Middle frontal gyrus (tissue), 1 donor: ENCODE data around the gene EGFR.

Experiments
- DNase-seq: peaks from one replicate; pipeline ENCODE4 v3.0.0-alpha.2; 2015; ENCODE audit warnings: low spot score; ENCODE audit errors: extremely low spot score

EGFR gene

GRCh38 chr7:55060636-55061022 is 41.8 kb downstream of the EGFR start:
- no peak for DNase-seq

GRCh38 chr7:55061726-55062499 is 43.1 kb downstream of the EGFR start:
- DNase-seq, result no peak

DNA sequence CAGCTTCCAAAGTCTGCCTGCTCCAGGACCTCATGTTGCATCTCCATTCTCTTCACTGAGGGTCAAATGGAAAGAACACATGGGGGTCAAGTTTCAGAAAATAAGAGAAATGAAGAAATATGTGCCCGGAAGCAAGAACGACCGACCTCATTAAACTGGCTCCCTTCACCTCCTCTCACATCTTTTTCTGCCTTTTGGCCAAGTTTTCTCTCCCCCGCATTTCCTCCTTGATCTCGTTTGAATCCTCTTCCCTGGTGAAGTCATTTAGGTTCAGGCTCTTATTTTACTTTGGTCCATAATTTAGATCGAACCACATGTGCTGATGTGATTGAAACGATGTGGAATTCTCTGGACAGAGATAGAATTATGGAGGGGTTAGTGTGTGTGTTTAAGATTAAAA is 44.2 kb downstream of the EGFR start:
- DNase-seq, result no peak

- DNase-seq, result no peak
Measured at GRCh38 chr7:55063633-55064032, 44.8 kb downstream of the EGFR start.

DNA sequence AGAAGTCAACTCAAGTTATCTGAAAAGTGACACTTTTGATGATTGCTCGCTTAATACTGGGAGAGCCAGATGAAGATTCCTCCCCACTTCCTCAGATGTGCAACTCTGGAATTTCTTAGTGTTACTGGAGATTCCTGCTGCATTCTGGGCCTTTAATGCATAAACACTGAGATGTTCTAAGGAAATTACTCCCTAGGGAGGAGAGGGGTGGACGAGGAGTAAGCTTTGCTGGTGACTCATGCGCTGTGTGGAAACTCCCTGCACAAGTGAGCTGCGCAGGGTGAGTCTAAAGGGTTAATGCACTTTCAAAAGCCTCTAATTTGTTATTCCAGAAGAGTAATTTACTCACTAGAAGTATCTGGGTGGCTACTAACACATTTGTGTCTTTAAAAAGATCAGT is 46.3 kb downstream of the EGFR start:
- DNase-seq, result no peak

- DNase-seq, result no peak
Measured at GRCh38 chr7:55065511-55066229, 46.9 kb downstream of the EGFR start.

DNA sequence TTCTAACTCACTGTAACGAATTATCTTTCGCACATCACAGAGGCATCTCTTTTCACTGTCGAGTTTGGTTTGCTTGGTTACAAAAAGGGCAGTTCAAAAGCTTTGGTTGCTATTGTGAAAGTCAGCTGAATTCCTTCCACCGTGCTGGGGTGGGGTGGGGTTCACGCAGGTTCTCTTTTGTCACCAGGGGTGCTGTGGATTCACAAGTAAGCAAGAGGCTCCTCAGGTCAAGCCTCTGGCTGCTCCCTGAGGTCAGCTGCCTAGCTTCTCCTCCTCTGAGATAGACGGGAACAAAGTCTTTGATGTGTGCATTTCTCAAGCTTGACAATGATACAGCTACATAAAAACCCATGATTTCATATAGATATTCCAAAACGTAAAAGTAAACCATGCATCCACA is 47.7 kb downstream of the EGFR start:
- DNase-seq, result no peak

DNA sequence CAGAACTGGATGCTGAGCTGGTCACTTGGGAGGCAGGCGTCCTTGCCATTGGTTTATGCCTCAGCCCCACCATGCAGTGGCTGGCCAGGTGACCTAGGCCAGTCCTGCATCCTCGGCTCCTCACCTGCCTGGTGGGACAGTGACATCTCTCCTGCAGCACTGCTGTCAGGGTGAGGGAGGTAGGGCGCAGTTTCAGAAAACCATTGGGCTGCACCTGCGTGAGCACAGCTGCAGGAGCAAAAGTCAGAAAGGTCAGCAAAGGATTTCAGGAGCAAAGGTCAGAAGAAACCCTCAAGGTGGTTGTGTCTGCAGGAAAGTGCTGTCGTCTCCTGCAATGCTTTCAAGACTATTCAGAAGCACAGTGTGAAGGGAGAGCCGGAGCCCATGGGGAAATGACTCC is 48.1 kb downstream of the EGFR start:
- DNase-seq, result no peak

DNA sequence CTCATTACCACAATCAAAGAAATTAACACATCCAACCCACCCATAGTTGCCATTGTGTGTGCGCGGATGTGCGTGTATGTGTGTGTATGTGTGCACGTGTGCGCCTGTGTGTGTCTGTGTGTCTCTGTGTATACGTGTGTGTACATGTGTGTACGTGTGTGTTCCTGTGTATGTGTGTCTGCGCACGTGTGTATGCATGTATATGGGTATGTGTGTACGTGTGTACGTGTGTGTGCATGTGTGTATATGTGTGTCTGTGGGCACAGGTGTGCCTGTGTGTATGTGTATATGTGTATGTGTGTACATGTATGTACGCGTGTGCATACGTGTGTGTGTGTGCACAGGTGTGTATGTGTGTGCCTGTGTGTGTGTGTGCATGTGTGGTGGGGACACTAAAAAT is 48.9 kb downstream of the EGFR start:
- no peak for DNase-seq

DNA sequence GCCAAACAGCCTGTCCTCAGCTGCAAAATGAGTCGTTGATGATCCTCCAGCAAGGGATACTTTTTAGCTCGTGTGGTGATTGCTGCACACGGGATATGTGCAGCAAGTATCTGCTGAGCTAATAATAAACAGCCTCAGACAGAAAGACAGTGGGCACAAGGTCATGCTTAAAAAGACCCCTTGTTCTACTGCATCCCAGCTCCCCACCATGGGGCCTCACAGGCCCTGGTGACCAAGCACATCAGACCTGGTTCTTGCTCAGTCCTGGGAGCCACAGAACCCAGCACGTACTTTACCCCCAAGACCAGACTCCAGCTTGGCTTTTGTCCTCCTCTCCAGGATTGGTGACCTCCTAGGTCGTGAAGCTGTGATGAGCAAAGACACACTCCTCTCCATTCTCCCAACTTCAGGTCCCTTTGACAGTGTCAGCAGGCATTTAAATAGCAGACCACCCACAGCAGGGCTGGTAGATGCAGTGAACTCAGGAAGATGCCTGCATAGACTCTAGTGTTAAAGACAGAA is 50.5 kb downstream of the EGFR start:
- DNase-seq, result no peak

- DNase-seq, result no peak
Measured at GRCh38 chr7:55070271-55070743, 51.5 kb downstream of the EGFR start.

- DNase-seq, result no peak
Measured at GRCh38 chr7:55070854-55071253, 52.0 kb downstream of the EGFR start.

- DNase-seq, result no peak
Measured at GRCh38 chr7:55071411-55072175, 52.8 kb downstream of the EGFR start.

DNA sequence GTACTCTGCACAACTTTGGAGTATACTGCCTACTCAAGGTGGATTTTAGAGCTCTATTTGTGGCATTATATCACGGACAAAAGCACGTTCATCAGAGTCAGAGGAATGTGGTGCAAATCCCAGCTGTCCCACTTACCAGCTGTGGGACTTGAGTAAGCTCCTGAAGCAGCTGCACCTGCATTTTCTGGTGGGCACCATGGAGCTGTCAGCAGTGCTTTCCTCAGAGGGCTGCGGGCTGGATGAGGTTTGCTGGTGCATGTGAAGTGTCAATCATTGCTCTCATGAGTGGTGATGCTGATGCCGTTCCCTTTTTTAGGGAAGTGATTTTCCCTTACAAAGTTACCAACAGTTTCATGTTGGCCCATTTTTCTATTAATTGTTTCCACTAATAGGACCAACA is 53.4 kb downstream of the EGFR start:
- no peak for DNase-seq

GRCh38 chr7:55073051-55073511 is 54.3 kb downstream of the EGFR start:
- no peak for DNase-seq

DNA sequence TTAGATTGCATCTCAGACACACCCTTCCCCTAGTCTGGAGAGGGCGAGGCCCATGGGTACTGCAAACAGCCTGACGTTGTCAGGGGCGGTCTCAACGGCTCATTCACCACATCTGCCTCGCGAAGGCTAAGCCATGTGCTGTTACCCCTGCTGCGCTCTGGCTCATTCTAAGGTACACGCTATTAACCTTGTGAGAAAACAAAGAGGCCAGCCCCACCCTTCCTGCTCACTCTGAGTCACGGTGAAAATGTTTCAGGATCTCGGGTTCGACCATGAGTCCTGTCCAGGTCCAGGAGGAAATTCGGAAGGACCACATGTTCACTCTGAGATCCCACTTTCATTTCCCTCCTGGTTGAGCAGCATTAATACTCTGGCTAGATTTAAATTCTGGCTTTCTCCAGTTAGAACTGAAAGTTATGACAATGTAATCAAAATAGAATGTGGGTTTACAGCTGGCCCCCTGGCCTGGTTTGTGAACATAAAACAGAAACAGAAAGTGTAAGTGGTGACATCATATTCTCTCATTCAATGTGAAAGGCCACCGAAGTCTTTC is 55.2 kb downstream of the EGFR start:
- no peak for DNase-seq

- DNase-seq, result no peak
Measured at GRCh38 chr7:55075464-55076021, 56.7 kb downstream of the EGFR start.

DNA sequence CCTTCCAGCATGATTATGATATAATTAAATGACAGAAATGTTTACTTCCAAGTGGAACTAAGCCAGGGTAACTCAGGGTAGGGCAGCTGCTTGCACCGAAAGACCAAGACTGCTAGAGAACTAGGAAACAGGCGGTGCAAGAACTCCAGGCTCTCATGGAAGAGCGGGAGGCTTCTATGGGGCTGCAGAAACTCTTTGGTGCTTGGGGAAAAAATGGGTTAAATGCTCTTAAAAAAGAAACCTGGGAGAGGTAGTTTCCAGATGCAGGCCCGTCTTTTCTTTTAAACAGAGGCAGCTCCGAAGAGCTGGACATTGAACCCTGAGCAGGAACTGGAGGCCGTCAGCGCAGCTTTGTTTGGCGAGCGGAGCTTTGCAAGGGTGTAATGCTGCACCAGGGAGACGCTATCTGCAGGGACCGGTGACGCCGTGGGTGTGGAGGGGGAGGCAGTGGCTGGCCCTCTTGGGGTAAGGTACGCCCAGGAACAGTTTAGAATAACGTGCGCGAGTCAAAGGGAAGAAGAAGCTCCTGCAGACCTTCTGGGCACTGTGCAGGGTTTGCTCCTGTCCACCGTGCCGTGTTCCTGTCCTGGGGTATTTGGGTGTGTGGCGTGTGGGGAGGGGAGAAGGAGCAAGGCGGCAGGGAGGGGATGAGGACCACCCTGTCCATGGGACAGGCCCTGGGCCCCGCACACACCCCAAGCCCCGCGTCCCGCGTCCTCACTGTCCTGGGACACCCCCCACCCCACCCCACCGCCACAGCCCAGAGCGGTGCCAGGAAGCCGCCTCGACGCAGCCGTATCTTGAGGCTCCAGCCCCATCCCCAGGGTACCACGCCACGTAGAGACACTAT is 59.0 kb downstream of the EGFR start:
- no peak for DNase-seq

GRCh38 chr7:55078465-55079372 is 59.9 kb downstream of the EGFR start:
- DNase-seq, result no peak
